Endodermal cell (in vitro differentiated cells): ENCODE measurements around the gene FOXC2. TPM values are rescaled to one million over a fixed set of nuclear protein-coding genes. Genes with fewer than 3 reads are reported as not detected.

Experiments used
- DNase-seq: peaks from one replicate; pipeline ENCODE4 v3.0.0-alpha.2; 2017
- H3K27ac ChIP-seq: 2 replicates; pipeline ENCODE4 v1.5.1; 2013; ENCODE audit warnings: mild to moderate bottlenecking, low read depth, low read length, moderate library complexity
- H3K27me3 ChIP-seq: 2 replicates; pipeline ENCODE4 v1.6.1; 2013; ENCODE audit warnings: mild to moderate bottlenecking, low read length, moderate library complexity; ENCODE audit not compliant: insufficient read depth, control insufficient read depth, poor library complexity, severe bottlenecking
- H3K36me3 ChIP-seq: 2 replicates; pipeline ENCODE4 v1.7.0; 2013; ENCODE audit warnings: mild to moderate bottlenecking, low read length, moderate library complexity; ENCODE audit not compliant: control insufficient read depth, insufficient read depth
- H3K4me1 ChIP-seq: one replicate; pipeline ENCODE4 v1.7.0; 2013; ENCODE audit warnings: low read length; ENCODE audit not compliant: control insufficient read depth, insufficient read depth
- H3K4me3 ChIP-seq: 2 replicates; pipeline ENCODE4 v1.5.1; 2013; ENCODE audit warnings: mild to moderate bottlenecking, low read length, moderate library complexity
- H3K9ac ChIP-seq: 2 replicates; pipeline ENCODE4 v1.6.1; 2013; ENCODE audit warnings: mild to moderate bottlenecking, low read length, moderate library complexity; ENCODE audit not compliant: poor library complexity, severe bottlenecking; ENCODE audit errors: extremely low read depth
- H3K9me3 ChIP-seq: 2 replicates; pipeline ENCODE4 v1.6.1; 2013; ENCODE audit warnings: mild to moderate bottlenecking, low read length, moderate library complexity; ENCODE audit not compliant: control insufficient read depth
- H3K27ac Mint-ChIP-seq: 2 replicates; pipeline ENCODE4 v1.8.0; 2020; ENCODE audit warnings: mixed read lengths
- H3K27me3 Mint-ChIP-seq: 2 replicates; pipeline ENCODE4 v1.8.0; 2021; ENCODE audit warnings: mild to moderate bottlenecking, mixed read lengths; ENCODE audit not compliant: insufficient read depth
- H3K36me3 Mint-ChIP-seq: 2 replicates; pipeline ENCODE4 v1.8.0; 2020; ENCODE audit warnings: low read depth, mixed read lengths
- H3K4me1 Mint-ChIP-seq: 2 replicates; pipeline ENCODE4 v1.8.0; 2020; ENCODE audit warnings: mixed read lengths
- H3K4me3 Mint-ChIP-seq: 2 replicates; pipeline ENCODE4 v1.8.0; 2020; ENCODE audit warnings: mild to moderate bottlenecking, moderate library complexity, mixed read lengths
- H3K9me3 Mint-ChIP-seq: 2 replicates; pipeline ENCODE4 v1.8.0; 2020; ENCODE audit warnings: mild to moderate bottlenecking, mixed read lengths
- WGBS, 2 experiments: methylation state at CpG; one replicate each; pipeline versions ENCODE4 v1.1.5 to v1.1.7; 2013; ENCODE audit warnings: missing lambda C conversion rate in 2 of 2, mixed read lengths in 1 of 2; ENCODE audit not compliant: insufficient coverage in 1 of 2, insufficient read length in 1 of 2; 5-methylcytosine and 5-hydroxymethylcytosine counted together
- total RNA-seq, 2 donors: library from RNA; stranded (reverse); fragmentation: NEBNext Ultra II Directional in 1 of 2; extraction: Animal tissue kit (Norgen Biotek cat#: 25700) in 1 of 2; gene quantifications; 2 replicates in 1 of 2; 3 replicates in 1 of 2; pipeline ENCODE4 v1.2.1, GENCODE V29; 2021
- TF ChIP-seq, protein P1 (sequence below): fragments of 200-600 bp; sonication (generic); conservative IDR thresholded peaks from 2 replicates; pipeline ENCODE4 v1.5.0; 2021; ENCODE audit warnings: antibody characterized with exemption, mild to moderate bottlenecking

Gene FOXC2
- total RNA-seq, 2 donors from 2014 or later: 0.20 TPM; not detected in 1

DNA sequence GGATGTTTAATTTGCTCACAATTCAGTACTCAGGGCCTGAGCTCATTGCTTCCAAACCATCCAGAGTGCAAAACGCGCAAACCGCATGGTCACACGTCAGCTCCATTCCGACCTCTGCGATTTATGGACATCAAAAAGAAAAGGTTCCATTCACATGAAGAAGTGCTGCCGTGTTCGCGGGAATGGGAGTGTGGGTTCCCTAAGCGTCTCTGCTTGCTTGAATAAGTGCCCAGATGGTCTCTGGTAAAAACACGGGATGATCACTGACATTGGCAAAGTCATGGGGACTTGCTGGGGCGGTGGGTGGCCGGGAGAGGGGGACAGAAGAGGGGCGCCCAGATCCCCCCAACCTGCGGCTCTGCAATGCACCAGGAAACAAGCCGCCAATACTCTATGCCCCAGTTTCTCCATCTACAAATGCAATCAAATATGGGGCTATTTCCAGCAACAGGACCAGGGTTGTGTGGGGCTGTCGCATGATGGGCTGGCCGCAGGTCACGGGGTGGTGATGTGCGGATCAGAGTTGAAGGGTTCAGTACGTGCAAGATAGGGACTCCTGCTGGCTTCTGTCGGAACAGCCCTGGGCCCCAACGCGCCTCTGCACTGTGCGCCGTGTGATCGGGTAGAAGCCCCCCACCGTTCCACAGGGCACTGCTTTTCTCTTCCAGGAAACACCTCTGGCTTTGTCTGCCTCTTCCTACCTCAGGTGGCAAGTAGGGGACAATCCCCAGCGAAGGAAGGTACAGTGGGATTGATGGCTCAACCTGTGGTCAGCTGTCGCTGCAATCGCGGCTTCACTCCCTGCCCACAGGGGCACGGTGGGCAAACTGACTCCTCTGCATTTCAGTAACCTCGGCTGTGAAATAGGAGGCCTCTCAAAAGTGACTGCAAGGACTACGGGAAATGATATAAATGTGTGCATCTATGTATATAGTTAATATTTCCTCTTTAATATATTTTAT is 45.1 kb upstream of the FOXC2 start:
- 86 to 89% methylated on average over 28 to 34 of the region's 35 CpGs for WGBS, 2 experiments
- H3K27ac ChIP-seq: no peak overlapping the region
- H3K4me3 ChIP-seq: no peak overlapping the region
- H3K9me3 ChIP-seq: no peaks in the 10 kb centered on the region
- TF ChIP-seq, protein P1, sequence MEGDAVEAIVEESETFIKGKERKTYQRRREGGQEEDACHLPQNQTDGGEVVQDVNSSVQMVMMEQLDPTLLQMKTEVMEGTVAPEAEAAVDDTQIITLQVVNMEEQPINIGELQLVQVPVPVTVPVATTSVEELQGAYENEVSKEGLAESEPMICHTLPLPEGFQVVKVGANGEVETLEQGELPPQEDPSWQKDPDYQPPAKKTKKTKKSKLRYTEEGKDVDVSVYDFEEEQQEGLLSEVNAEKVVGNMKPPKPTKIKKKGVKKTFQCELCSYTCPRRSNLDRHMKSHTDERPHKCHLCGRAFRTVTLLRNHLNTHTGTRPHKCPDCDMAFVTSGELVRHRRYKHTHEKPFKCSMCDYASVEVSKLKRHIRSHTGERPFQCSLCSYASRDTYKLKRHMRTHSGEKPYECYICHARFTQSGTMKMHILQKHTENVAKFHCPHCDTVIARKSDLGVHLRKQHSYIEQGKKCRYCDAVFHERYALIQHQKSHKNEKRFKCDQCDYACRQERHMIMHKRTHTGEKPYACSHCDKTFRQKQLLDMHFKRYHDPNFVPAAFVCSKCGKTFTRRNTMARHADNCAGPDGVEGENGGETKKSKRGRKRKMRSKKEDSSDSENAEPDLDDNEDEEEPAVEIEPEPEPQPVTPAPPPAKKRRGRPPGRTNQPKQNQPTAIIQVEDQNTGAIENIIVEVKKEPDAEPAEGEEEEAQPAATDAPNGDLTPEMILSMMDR: peak; percentile 41
- H3K9ac ChIP-seq: no peak overlapping the region
- peaks cover 50% of the 10 kb centered on the region for H3K27me3 Mint-ChIP-seq
- no peaks in the 10 kb centered on the region for H3K36me3 ChIP-seq
- peaks cover 54% of the 10 kb centered on the region for H3K27me3 ChIP-seq
- no peak overlapping the region for H3K4me3 Mint-ChIP-seq
- no peaks in the 10 kb centered on the region for H3K4me1 Mint-ChIP-seq
- no peak for DNase-seq
- H3K27ac Mint-ChIP-seq: no peak overlapping the region
- H3K36me3 Mint-ChIP-seq: no peaks in the 10 kb centered on the region
- peaks cover 1% of the 10 kb centered on the region for H3K4me1 ChIP-seq
- H3K9me3 Mint-ChIP-seq: no peaks in the 10 kb centered on the region

DNA sequence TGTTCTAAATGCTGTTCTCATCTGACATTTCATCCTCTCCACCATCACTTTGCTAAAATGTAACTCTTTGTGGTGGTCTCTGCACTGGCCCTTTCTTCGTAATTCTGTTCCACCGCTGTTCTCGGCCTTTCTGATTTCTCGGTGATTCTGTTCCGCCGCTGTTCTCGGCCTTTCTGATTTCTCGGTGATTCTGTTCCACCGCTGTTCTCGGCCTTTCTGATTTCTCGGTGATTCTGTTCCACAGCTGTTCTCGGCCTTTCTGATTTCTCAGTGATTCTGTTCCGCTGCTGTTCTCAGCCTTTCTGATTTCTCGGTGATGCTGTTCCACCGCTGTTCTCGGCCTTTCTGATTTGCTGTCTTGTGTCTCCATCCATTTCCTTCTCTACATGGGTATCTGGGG is 44.0 kb upstream of the FOXC2 start:
- Histone ChIP-seq H3K4me3 (no peak overlapping the region), H3K4me1 (no peaks in the 10 kb centered on the region), H3K9me3 (no peaks in the 10 kb centered on the region), H3K27me3 (peaks cover 43% of the 10 kb centered on the region), H3K9ac (no peak overlapping the region), H3K36me3 (no peaks in the 10 kb centered on the region), H3K27ac (no peak overlapping the region)
- 85 to 88% methylated on average over 16 of the region's 16 CpGs for WGBS, 2 experiments
- Mint-ChIP-seq H3K27ac (no peak overlapping the region), H3K27me3 (peaks cover 38% of the 10 kb centered on the region), H3K4me3 (no peak overlapping the region), H3K36me3 (no peaks in the 10 kb centered on the region), H3K4me1 (no peaks in the 10 kb centered on the region), H3K9me3 (no peaks in the 10 kb centered on the region)
- TF ChIP-seq, protein P1: no peak
- no peak for DNase-seq

DNA sequence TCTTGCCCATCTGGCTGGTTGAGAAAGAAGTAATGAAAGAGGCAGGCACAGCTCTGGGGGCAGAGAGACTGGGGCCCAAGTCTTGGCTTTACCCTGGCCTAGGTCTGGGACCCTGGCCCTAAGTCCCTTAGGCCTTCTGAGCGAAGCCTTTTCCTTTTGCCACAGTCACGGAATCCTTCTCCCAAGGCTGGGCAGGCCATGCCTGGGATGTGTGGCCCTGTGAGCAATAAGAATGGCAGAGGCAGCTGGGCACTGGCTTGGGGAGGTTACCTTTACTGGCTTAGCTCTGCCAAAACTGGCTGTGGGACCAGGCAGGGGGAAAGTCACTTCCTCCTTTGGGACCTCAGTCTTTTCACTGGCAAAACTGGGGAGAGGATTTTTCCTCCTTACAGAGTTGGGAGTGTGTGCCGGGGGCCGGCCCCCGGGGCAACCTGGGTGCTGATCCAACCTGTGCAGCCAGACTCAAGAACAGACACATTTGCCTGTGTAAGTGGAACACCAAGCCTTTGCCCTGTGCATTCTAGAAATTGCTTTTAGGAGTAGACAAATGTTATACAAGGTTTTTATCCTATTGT is 43.4 kb upstream of the FOXC2 start:
- no peak for DNase-seq
- H3K36me3 Mint-ChIP-seq: no peaks in the 10 kb centered on the region
- TF ChIP-seq, protein P1: no peak
- WGBS, 2 experiments: 67 to 76% methylated on average over 3 to 5 of the region's 5 CpGs
- H3K27ac Mint-ChIP-seq: no peak overlapping the region
- Histone ChIP-seq H3K9me3 (no peaks in the 10 kb centered on the region), H3K4me1 (no peaks in the 10 kb centered on the region), H3K4me3 (no peak overlapping the region), H3K36me3 (no peaks in the 10 kb centered on the region), H3K27ac (no peak overlapping the region), H3K27me3 (peaks cover 36% of the 10 kb centered on the region), H3K9ac (no peak overlapping the region)
- no peak overlapping the region for H3K4me3 Mint-ChIP-seq
- no peaks in the 10 kb centered on the region for H3K4me1 Mint-ChIP-seq
- H3K27me3 Mint-ChIP-seq: peaks cover 32% of the 10 kb centered on the region
- no peaks in the 10 kb centered on the region for H3K9me3 Mint-ChIP-seq
